WTC11 (cell line): Measurements from ENCODE around the gene BNC2. TPM values are rescaled to one million over a fixed set of nuclear protein-coding genes. Genes with fewer than 3 reads are reported as not detected.
"Not testable (repeated sequence)": the region's sequence is repeated elsewhere in the genome, so short reads cannot be mapped to it uniquely, and the experiment has no call there.

Experiments
- ATAC-seq: fragments of 200-7000 bp; cut with Tn5 transposase; 2 replicates; pipeline ENCODE4 v1.10.0; 2021; ENCODE audit warnings: mild to moderate bottlenecking, moderate library complexity
- CTCF ChIA-PET: fragments of 300-600 bp; sonication (Branson Sonifier 250); formaldehyde crosslinking; loops from one replicate; lab custom pipeline; 2021; ENCODE audit warnings: antibody characterized with exemption; lab: Charles Lee
- POLR2A ChIA-PET: fragments of 350-600 bp; sonication (Branson Sonifier 250); formaldehyde crosslinking; loops from one replicate; lab custom pipeline; 2021; ENCODE audit warnings: antibody characterized with exemption; lab: Charles Lee
- DNase-seq: peaks from one replicate; pipeline ENCODE4 v3.0.0; 2021; ENCODE audit warnings: low spot score
- H3K27ac Mint-ChIP-seq: 2 replicates; pipeline ENCODE4 v1.8.0; 2021; ENCODE audit warnings: mixed read lengths
- H3K27me3 Mint-ChIP-seq: 2 replicates; pipeline ENCODE4 v1.8.0; 2021; ENCODE audit warnings: low read depth, mild to moderate bottlenecking, moderate library complexity, mixed read lengths
- H3K36me3 Mint-ChIP-seq: 2 replicates; pipeline ENCODE4 v1.8.0; 2021; ENCODE audit warnings: mixed read lengths
- H3K4me1 Mint-ChIP-seq: 2 replicates; pipeline ENCODE4 v1.8.0; 2022; ENCODE audit warnings: mixed read lengths
- H3K4me3 Mint-ChIP-seq: 2 replicates; pipeline ENCODE4 v1.8.0; 2021; ENCODE audit warnings: mild to moderate bottlenecking, moderate library complexity, mixed read lengths
- H3K9me3 Mint-ChIP-seq: 2 replicates; pipeline ENCODE4 v1.8.0; 2021; ENCODE audit warnings: mixed read lengths
- CREB1 ChIP-seq: sonication (generic); formaldehyde crosslinking; IDR thresholded peaks from 2 replicates; pipeline ENCODE4 v1.8.0; 2023; ENCODE audit warnings: mild to moderate bottlenecking, missing genetic modification reagents
- ELF4 ChIP-seq: sonication (generic); formaldehyde crosslinking; IDR thresholded peaks from 2 replicates; pipeline ENCODE4 v1.8.1; 2022; ENCODE audit warnings: low read depth, mild to moderate bottlenecking, moderate library complexity, missing genetic modification reagents
- ESRRA ChIP-seq: sonication (generic); formaldehyde crosslinking; IDR thresholded peaks from 2 replicates; pipeline ENCODE4 v1.8.1; 2022; ENCODE audit warnings: mild to moderate bottlenecking, missing genetic modification reagents, borderline replicate concordance
- ETV6 ChIP-seq: sonication (generic); formaldehyde crosslinking; IDR thresholded peaks from 2 replicates; pipeline ENCODE4 v1.8.1; 2022; ENCODE audit warnings: mild to moderate bottlenecking, missing genetic modification reagents
- FOXJ3 ChIP-seq: sonication (generic); formaldehyde crosslinking; IDR thresholded peaks from 2 replicates; pipeline ENCODE4 v1.9.0; 2021; ENCODE audit warnings: missing genetic modification reagents, mild to moderate bottlenecking, borderline replicate concordance
- FOXP1 ChIP-seq: sonication (generic); formaldehyde crosslinking; IDR thresholded peaks from 2 replicates; pipeline ENCODE4 v1.8.0; 2022; ENCODE audit warnings: missing genetic modification reagents, mild to moderate bottlenecking, moderate library complexity, borderline replicate concordance
- IRF2 ChIP-seq: sonication (generic); formaldehyde crosslinking; IDR thresholded peaks from 2 replicates; pipeline ENCODE4 v1.8.0; 2022; ENCODE audit warnings: low read depth, missing genetic modification reagents, borderline replicate concordance
- JAZF1 ChIP-seq: fragments of 250-450 bp; sonication (Bioruptor Pico); IDR thresholded peaks from 2 replicates; pipeline ENCODE4 v1.9.0; 2021; ENCODE audit warnings: moderate library complexity, mild to moderate bottlenecking, inconsistent platforms
- OVOL2 ChIP-seq: fragments of 250-450 bp; sonication (Bioruptor Pico); IDR thresholded peaks from 2 replicates; pipeline ENCODE4 v1.9.0; 2021; ENCODE audit warnings: mild to moderate bottlenecking, borderline replicate concordance
- SMAD3 ChIP-seq: sonication (generic); formaldehyde crosslinking; IDR thresholded peaks from 2 replicates; pipeline ENCODE4 v1.8.0; 2022; ENCODE audit warnings: missing genetic modification reagents, mild to moderate bottlenecking, borderline replicate concordance
- TP53 ChIP-seq: sonication (generic); formaldehyde crosslinking; IDR thresholded peaks from 2 replicates; pipeline ENCODE4 v1.8.1; 2023; ENCODE audit warnings: mild to moderate bottlenecking, missing genetic modification reagents
- ZNF263 ChIP-seq: sonication (generic); formaldehyde crosslinking; IDR thresholded peaks from 2 replicates; pipeline ENCODE4 v1.8.1; 2022; ENCODE audit warnings: low read depth, mild to moderate bottlenecking, moderate library complexity, missing genetic modification reagents
- total RNA-seq: library from RNA; stranded (reverse); gene quantifications from 3 replicates; pipeline ENCODE4 v1.2.3, GENCODE V29; 2021
- TF ChIP-seq, protein P1 (sequence below): sonication (generic); formaldehyde crosslinking; IDR thresholded peaks from 2 replicates; pipeline ENCODE4 v1.8.1; 2022; ENCODE audit warnings: missing genetic modification reagents, borderline replicate concordance
- TF ChIP-seq, protein P2 (sequence below): fragments of 200-600 bp; IDR thresholded peaks from 2 replicates; pipeline ENCODE4 v1.8.0; 2022; ENCODE audit warnings: antibody characterized with exemption
- TF ChIP-seq, protein P3 (sequence below): fragments of 250-450 bp; sonication (Bioruptor Pico); IDR thresholded peaks from 2 replicates; pipeline ENCODE4 v1.8.0; 2021; ENCODE audit warnings: mild to moderate bottlenecking
- TF ChIP-seq, protein P4 (sequence below): fragments of 250-450 bp; sonication (Bioruptor Pico); IDR thresholded peaks from 2 replicates; pipeline ENCODE4 v1.9.0; 2021; ENCODE audit warnings: mild to moderate bottlenecking
- TF ChIP-seq, protein P5 (sequence below): sonication (generic); formaldehyde crosslinking; IDR thresholded peaks from 2 replicates; pipeline ENCODE4 v1.8.1; 2023; ENCODE audit warnings: mild to moderate bottlenecking, missing genetic modification reagents
- TF ChIP-seq, protein P6 (sequence below): sonication (generic); formaldehyde crosslinking; IDR thresholded peaks from 2 replicates; pipeline ENCODE4 v1.8.0; 2022; ENCODE audit warnings: mild to moderate bottlenecking, missing genetic modification reagents
- TF ChIP-seq, protein P7 (sequence below): sonication (generic); formaldehyde crosslinking; IDR thresholded peaks from 2 replicates; pipeline ENCODE4 v1.8.1; 2022; ENCODE audit warnings: low read depth, missing genetic modification reagents, borderline replicate concordance

BNC2 gene
- total RNA-seq, 1 experiment from 2014 or later, result 33.3 TPM

DNA sequence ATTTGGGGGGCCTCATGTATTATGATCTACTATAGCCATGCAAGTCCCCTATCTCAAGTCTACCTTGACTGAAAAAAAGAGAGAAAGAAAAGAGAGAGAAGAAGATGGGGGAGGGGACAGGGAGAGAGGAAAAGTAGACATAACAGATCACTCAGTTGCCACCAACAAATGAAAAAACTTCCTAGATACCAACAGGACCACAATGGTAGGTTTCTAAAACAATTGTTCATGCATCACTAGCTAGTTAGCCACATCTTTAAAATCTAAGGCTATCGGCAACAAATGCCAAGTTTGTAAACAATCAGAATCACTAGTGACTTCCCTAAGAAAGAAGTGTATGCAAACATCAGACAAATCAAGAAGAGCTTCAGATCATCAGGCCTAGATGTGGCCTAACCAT, 328.2 kb downstream of the BNC2 start (continued):
- TF ChIP-seq, protein P1, sequence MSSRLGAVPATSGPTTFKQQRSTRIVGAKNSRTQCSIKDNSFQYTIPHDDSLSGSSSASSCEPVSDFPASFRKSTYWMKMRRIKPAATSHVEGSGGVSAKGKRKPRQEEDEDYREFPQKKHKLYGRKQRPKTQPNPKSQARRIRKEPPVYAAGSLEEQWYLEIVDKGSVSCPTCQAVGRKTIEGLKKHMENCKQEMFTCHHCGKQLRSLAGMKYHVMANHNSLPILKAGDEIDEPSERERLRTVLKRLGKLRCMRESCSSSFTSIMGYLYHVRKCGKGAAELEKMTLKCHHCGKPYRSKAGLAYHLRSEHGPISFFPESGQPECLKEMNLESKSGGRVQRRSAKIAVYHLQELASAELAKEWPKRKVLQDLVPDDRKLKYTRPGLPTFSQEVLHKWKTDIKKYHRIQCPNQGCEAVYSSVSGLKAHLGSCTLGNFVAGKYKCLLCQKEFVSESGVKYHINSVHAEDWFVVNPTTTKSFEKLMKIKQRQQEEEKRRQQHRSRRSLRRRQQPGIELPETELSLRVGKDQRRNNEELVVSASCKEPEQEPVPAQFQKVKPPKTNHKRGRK (CRISPR knock-in tag), result no peak
- TF ChIP-seq ESRRA (CRISPR knock-in tag) (no peak), ZNF263 (CRISPR knock-in tag) (no peak)

DNA sequence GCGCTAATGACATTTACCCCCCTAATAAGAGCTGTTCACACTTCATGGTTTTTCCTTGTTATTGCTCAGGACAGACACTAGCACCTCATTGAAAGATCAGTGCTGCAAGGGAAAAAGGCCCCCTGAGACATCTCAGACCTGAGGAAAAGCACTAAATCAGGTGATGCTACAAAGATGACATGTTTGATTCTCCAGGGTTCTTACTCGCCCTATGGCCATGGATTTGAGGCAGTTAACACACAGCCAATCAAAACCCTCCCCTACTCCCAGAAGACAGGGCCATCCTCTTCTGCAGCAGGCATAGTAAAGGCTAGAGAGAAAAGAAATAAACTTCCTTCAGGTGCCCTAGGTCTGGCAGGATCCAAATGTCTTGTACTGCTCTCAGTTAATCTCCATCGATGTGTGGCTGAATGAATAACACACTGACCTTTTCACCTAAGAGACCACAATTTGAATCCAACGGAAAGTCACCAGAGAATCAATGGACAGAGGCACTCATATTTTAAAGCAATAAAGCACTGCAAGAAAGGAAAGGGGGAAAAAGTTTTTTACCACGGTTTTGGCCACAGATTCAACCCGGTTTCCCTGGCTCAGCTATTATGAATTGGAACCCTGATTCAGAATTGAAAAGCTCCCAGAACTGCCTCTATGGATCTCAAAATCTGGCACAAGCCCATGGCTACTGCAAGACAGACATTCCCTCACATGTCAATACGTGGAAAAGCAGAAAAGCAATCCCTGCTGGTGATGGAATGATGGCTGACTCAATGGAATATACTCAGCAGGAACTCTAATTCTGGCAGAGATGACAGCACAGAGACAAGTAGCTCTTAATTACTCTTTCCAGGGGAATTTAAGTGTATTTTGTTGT, 329.5 kb downstream of the BNC2 start:
- ATAC-seq (no peak), DNase-seq (no peak)
- H3K9me3 Mint-ChIP-seq, result no peaks in the 10 kb centered on the region
- TF ChIP-seq ZNF263 (CRISPR knock-in tag), result no peak
- TF ChIP-seq FOXP1, result no peak
- TF ChIP-seq, protein P2, sequence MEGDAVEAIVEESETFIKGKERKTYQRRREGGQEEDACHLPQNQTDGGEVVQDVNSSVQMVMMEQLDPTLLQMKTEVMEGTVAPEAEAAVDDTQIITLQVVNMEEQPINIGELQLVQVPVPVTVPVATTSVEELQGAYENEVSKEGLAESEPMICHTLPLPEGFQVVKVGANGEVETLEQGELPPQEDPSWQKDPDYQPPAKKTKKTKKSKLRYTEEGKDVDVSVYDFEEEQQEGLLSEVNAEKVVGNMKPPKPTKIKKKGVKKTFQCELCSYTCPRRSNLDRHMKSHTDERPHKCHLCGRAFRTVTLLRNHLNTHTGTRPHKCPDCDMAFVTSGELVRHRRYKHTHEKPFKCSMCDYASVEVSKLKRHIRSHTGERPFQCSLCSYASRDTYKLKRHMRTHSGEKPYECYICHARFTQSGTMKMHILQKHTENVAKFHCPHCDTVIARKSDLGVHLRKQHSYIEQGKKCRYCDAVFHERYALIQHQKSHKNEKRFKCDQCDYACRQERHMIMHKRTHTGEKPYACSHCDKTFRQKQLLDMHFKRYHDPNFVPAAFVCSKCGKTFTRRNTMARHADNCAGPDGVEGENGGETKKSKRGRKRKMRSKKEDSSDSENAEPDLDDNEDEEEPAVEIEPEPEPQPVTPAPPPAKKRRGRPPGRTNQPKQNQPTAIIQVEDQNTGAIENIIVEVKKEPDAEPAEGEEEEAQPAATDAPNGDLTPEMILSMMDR, result no peak
- TF ChIP-seq, protein P3, sequence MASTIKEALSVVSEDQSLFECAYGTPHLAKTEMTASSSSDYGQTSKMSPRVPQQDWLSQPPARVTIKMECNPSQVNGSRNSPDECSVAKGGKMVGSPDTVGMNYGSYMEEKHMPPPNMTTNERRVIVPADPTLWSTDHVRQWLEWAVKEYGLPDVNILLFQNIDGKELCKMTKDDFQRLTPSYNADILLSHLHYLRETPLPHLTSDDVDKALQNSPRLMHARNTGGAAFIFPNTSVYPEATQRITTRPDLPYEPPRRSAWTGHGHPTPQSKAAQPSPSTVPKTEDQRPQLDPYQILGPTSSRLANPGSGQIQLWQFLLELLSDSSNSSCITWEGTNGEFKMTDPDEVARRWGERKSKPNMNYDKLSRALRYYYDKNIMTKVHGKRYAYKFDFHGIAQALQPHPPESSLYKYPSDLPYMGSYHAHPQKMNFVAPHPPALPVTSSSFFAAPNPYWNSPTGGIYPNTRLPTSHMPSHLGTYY (CRISPR knock-in tag), result no peak
- TF ChIP-seq, protein P4, sequence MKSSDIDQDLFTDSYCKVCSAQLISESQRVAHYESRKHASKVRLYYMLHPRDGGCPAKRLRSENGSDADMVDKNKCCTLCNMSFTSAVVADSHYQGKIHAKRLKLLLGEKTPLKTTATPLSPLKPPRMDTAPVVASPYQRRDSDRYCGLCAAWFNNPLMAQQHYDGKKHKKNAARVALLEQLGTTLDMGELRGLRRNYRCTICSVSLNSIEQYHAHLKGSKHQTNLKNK (CRISPR knock-in tag), result no peak
- no peak for TF ChIP-seq OVOL2 (CRISPR knock-in tag)
- TF ChIP-seq SMAD3 (CRISPR knock-in tag), result no peak
- TF ChIP-seq CREB1 (CRISPR knock-in tag), result no peak
- TF ChIP-seq FOXJ3 (CRISPR knock-in tag), result no peak
- ChIA-PET CTCF (no interaction called here), POLR2A (no interaction called here)
- H3K27me3 Mint-ChIP-seq, result no peaks in the 10 kb centered on the region
- H3K27ac Mint-ChIP-seq, result no peak overlapping the region; the same call in 1 of the 2 replicates
- no peaks in the 10 kb centered on the region for H3K36me3 Mint-ChIP-seq
- peaks cover 28% of the 10 kb centered on the region for H3K4me1 Mint-ChIP-seq
- H3K4me3 Mint-ChIP-seq, result no peak overlapping the region

DNA sequence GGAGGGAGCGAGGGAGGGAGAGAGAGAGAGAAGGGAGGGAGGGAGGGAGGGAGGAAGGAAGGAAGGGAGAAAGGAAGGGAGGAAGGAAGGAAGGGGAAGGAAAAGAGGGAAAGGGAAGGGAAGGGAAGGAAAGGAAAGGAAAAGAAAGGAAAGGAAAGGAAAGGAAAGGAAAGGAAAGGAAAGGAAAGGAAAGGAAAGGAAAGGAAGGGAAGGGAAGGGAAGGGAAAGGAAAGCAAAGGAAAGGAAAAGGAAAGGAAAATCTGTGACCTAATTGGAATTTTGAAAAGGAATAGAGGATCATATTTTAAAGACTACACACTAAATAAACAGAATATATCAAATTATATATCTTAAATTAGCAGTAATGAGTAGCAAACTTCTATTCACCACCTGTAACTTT, 330.8 kb downstream of the BNC2 start:
- DNase-seq, ATAC-seq, CTCF ChIA-PET, POLR2A ChIA-PET, H3K27me3 Mint-ChIP-seq, H3K9me3 Mint-ChIP-seq, H3K36me3 Mint-ChIP-seq, H3K4me3 Mint-ChIP-seq, H3K27ac Mint-ChIP-seq: not testable (repeated sequence)
- peaks cover 24% of the 10 kb centered on the region for H3K4me1 Mint-ChIP-seq

DNA sequence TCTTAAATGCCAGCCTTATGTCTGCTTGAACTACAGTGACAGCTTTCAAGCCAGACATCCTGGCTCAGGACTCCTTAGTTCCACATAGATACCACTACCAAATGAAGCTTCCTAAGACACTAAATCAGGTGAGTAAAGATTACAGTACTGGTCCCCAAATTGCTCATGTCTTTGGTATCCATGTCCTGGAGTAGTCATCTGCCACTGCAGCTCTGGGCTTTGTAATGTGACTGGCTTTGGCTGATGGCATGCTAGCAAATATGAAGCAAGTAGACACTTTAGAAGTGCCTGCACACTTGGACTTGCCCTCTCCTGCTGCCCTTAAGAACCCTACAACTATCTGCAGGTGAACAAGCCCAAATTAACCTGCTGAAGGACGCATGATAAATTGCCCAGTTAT, 334.9 kb downstream of the BNC2 start:
- H3K27me3 Mint-ChIP-seq, result no peaks in the 10 kb centered on the region
- H3K9me3 Mint-ChIP-seq, result no peaks in the 10 kb centered on the region
- CTCF ChIA-PET, result no interaction called here
- peak overlapping the region; percentile 75 for H3K27ac Mint-ChIP-seq
- peaks cover 14% of the 10 kb centered on the region for H3K4me1 Mint-ChIP-seq
- H3K36me3 Mint-ChIP-seq, result no peaks in the 10 kb centered on the region
- H3K4me3 Mint-ChIP-seq, result no peak overlapping the region
- no peak for ATAC-seq
- DNase-seq, result no peak
- POLR2A ChIA-PET, result no interaction called here
- no peak for TF ChIP-seq IRF2 (CRISPR knock-in tag)
- TF ChIP-seq, protein P5, sequence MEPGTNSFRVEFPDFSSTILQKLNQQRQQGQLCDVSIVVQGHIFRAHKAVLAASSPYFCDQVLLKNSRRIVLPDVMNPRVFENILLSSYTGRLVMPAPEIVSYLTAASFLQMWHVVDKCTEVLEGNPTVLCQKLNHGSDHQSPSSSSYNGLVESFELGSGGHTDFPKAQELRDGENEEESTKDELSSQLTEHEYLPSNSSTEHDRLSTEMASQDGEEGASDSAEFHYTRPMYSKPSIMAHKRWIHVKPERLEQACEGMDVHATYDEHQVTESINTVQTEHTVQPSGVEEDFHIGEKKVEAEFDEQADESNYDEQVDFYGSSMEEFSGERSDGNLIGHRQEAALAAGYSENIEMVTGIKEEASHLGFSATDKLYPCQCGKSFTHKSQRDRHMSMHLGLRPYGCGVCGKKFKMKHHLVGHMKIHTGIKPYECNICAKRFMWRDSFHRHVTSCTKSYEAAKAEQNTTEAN (CRISPR knock-in tag), result no peak
- TF ChIP-seq, protein P6, sequence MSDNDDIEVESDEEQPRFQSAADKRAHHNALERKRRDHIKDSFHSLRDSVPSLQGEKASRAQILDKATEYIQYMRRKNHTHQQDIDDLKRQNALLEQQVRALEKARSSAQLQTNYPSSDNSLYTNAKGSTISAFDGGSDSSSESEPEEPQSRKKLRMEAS, result no peak
- TF ChIP-seq TP53 (CRISPR knock-in tag), result no peak
- no peak for TF ChIP-seq ELF4
- no peak for TF ChIP-seq JAZF1 (CRISPR knock-in tag)
- no peak for TF ChIP-seq ETV6 (CRISPR knock-in tag)
- TF ChIP-seq, protein P7, sequence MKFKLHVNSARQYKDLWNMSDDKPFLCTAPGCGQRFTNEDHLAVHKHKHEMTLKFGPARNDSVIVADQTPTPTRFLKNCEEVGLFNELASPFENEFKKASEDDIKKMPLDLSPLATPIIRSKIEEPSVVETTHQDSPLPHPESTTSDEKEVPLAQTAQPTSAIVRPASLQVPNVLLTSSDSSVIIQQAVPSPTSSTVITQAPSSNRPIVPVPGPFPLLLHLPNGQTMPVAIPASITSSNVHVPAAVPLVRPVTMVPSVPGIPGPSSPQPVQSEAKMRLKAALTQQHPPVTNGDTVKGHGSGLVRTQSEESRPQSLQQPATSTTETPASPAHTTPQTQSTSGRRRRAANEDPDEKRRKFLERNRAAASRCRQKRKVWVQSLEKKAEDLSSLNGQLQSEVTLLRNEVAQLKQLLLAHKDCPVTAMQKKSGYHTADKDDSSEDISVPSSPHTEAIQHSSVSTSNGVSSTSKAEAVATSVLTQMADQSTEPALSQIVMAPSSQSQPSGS, result no peak
- TF ChIP-seq SMAD3 (CRISPR knock-in tag), result no peak
